Mammary epithelial cell (primary cell): ENCODE results near the gene SF3A2.

Experiments used
- CTCF ChIP-seq, 2 donors: IDR thresholded peaks in 1 of 2; conservative IDR thresholded peaks in 1 of 2; 2 replicates each; pipeline ENCODE4 v1.5.1; 2011 to 2012; ENCODE audit warnings: inconsistent platforms in 2 of 2, low read length in 2 of 2, mild to moderate bottlenecking in 2 of 2, control low read depth in 1 of 2, low read depth in 1 of 2; ENCODE audit not compliant: insufficient read depth in 1 of 2; ENCODE audit errors: extremely low read depth in 1 of 2
- EZH2 ChIP-seq: IDR thresholded peaks from 2 replicates; pipeline ENCODE4 v1.6.1; 2012; ENCODE audit warnings: low read length, inconsistent platforms, borderline replicate concordance

- TF ChIP-seq CTCF (conservative IDR thresholded peaks at IDR 0.05 in 1 of 2, IDR thresholded peaks at IDR 0.05 in 1 of 2; ENCODE audit: extremely low read depth in 1 of 2, insufficient read depth in 1 of 2, low read depth in 1 of 2, low read length in 2 of 2) (no peak), EZH2 (no peak)
Measured at GRCh38 chr19:2245273-2245672, 8.6 kb downstream of the SF3A2 start.
